Endothelial cell of umbilical vein (primary cell): ENCODE measurements around the gene SYCE1. TPM values are rescaled to one million over a fixed set of nuclear protein-coding genes. Genes with fewer than 3 reads are reported as not detected.

ENCODE experiments used
- BruUV-seq: library from RNA; stranded (reverse); fragments of 400-500 nt; replicated peaks from 2 replicates; lab custom pipeline; 2021; lab: Mats Ljungman, UMichigan
- CTCF ChIA-PET: fragments of 300-600, 350-600 bp; sonication (Branson Sonifier 250); formaldehyde crosslinking; loops from one replicate; lab custom pipeline; 2021; ENCODE audit warnings: antibody characterized with exemption, inconsistent platforms; lab: Charles Lee
- POLR2A ChIA-PET: fragments of 300-600, 350-600 bp; sonication (Branson Sonifier 250); formaldehyde crosslinking; loops from one replicate; lab custom pipeline; 2021; ENCODE audit warnings: antibody characterized with exemption, inconsistent platforms; lab: Charles Lee
- DNase-seq: peaks from one replicate; pipeline ENCODE4 v3.0.0-alpha.2; 2011; ENCODE audit warnings: low read depth, low spot score
- FAIRE-seq: peaks from 2 replicates; lab custom pipeline; 2011; peaks lifted over from hg19 to GRCh38; lab: Jason Lieb, UNC
- H2AFZ ChIP-seq: 2 replicates; pipeline ENCODE4 v1.6.0; 2012; ENCODE audit warnings: low read depth, low read length, control low read depth, inconsistent platforms
- H3K27ac ChIP-seq: 2 replicates; pipeline ENCODE4 v1.5.1; 2011; ENCODE audit warnings: low read depth, mild to moderate bottlenecking, control low read depth, low read length, moderate library complexity; ENCODE audit not compliant: insufficient read depth
- H3K27me3 ChIP-seq, 2 experiments: 2 replicates each; pipeline versions ENCODE4 v1.6.0 to v1.6.1; 2011; ENCODE audit warnings: low read length in 2 of 2, mixed read lengths in 1 of 2; ENCODE audit not compliant: control insufficient read depth in 2 of 2, insufficient read depth in 2 of 2
- H3K36me3 ChIP-seq, 2 experiments: 2 replicates in 1 of 2; 3 replicates in 1 of 2; pipeline ENCODE4 v1.5.1; 2011; ENCODE audit warnings: low read length in 2 of 2, mild to moderate bottlenecking in 1 of 2, moderate library complexity in 1 of 2; ENCODE audit not compliant: control insufficient read depth in 2 of 2, insufficient read depth in 2 of 2; ENCODE audit errors: extremely low read depth in 1 of 2
- H3K4me1 ChIP-seq: 3 replicates; pipeline ENCODE4 v1.5.1; 2011; ENCODE audit warnings: mild to moderate bottlenecking, low read length; ENCODE audit not compliant: control insufficient read depth, insufficient read depth; ENCODE audit errors: extremely low read depth
- H3K4me2 ChIP-seq: 2 replicates; pipeline ENCODE4 v1.6.1; 2011; ENCODE audit warnings: low read length, control low read depth, mixed read lengths; ENCODE audit not compliant: insufficient read depth
- H3K4me3 ChIP-seq, 3 experiments: fragments of 200-600 bp in 1 of 3; sonication (generic), shearing (Covaris generic) in 1 of 3; replicated peaks in 1 of 3; 2 replicates each; pipeline ENCODE4 v1.5.1; 2011 to 2016; ENCODE audit warnings: control low read depth in 3 of 3, low read length in 3 of 3, mild to moderate bottlenecking in 2 of 3, inconsistent platforms in 1 of 3, low read depth in 1 of 3, moderate library complexity in 1 of 3; ENCODE audit not compliant: insufficient read depth in 1 of 3
- H3K79me2 ChIP-seq: 2 replicates; pipeline ENCODE4 v1.6.0; 2012; ENCODE audit warnings: low read length, inconsistent platforms; ENCODE audit not compliant: control insufficient read depth, insufficient read depth
- H3K9ac ChIP-seq: replicated peaks from 2 replicates; pipeline ENCODE3; 2011; ENCODE audit warnings: low read length, control low read depth; ENCODE audit not compliant: insufficient read depth; ENCODE audit errors: extremely low read depth
- H3K9me1 ChIP-seq: replicated peaks from 3 replicates; pipeline ENCODE4 v1.6.0; 2011; ENCODE audit warnings: mild to moderate bottlenecking, low read length; ENCODE audit not compliant: control insufficient read depth, insufficient read depth; ENCODE audit errors: extremely low read depth
- H3K9me3 ChIP-seq: replicated peaks from 2 replicates; pipeline ENCODE4 v1.5.1; 2012; ENCODE audit warnings: low read length, inconsistent platforms; ENCODE audit not compliant: control insufficient read depth, insufficient read depth
- H4K20me1 ChIP-seq: replicated peaks from 2 replicates; pipeline ENCODE3; 2011; ENCODE audit warnings: mild to moderate bottlenecking, low read length; ENCODE audit not compliant: control insufficient read depth, insufficient read depth; ENCODE audit errors: extremely low read depth
- CTCF ChIP-seq, 2 donors: IDR thresholded peaks; 1 replicate in 1 of 2; 2 replicates in 1 of 2; pipeline ENCODE4 v1.5.1; 2011; ENCODE audit warnings: low read length in 2 of 2, mild to moderate bottlenecking in 2 of 2, moderate library complexity in 2 of 2, control low read depth in 1 of 2, inconsistent platforms in 1 of 2, low read depth in 1 of 2; ENCODE audit not compliant: insufficient read depth in 1 of 2; ENCODE audit errors: extremely low read depth in 1 of 2
- EZH2 ChIP-seq: IDR thresholded peaks from 2 replicates; pipeline ENCODE4 v1.6.1; 2012; ENCODE audit warnings: borderline replicate concordance, low read depth, mild to moderate bottlenecking, moderate library complexity, low read length, inconsistent platforms; ENCODE audit not compliant: severe bottlenecking
- FOS ChIP-seq: IDR thresholded peaks from 2 replicates; pipeline ENCODE4 v1.6.1; 2011; ENCODE audit warnings: mild to moderate bottlenecking, low read length, moderate library complexity, borderline replicate concordance; ENCODE audit not compliant: insufficient read depth
- GATA2 ChIP-seq: IDR thresholded peaks from 2 replicates; pipeline ENCODE4 v1.7.0; 2011; ENCODE audit warnings: low read depth, mild to moderate bottlenecking, moderate library complexity, mixed read lengths, low read length; ENCODE audit not compliant: insufficient read length, insufficient read depth
- JUN ChIP-seq: IDR thresholded peaks from 2 replicates; pipeline ENCODE4 v1.6.1; 2011; ENCODE audit warnings: borderline replicate concordance, low read depth; ENCODE audit not compliant: insufficient read length, insufficient read depth
- MAX ChIP-seq: IDR thresholded peaks from 2 replicates; pipeline ENCODE4 v1.6.1; 2011; ENCODE audit not compliant: insufficient read depth, insufficient read length
- MYC ChIP-seq: IDR thresholded peaks from one replicate; pipeline ENCODE4 v1.6.1; 2011; ENCODE audit warnings: mild to moderate bottlenecking, low read depth, low read length
- POLR2A ChIP-seq: IDR thresholded peaks from 2 replicates; pipeline ENCODE4 v1.6.1; 2012; ENCODE audit warnings: low read depth, mild to moderate bottlenecking, control low read depth, low read length
- POLR2AphosphoS5 ChIP-seq: IDR thresholded peaks from 2 replicates; pipeline ENCODE4 v1.6.1; 2012; ENCODE audit warnings: low read depth, mild to moderate bottlenecking, control low read depth, low read length, moderate library complexity; ENCODE audit not compliant: insufficient read depth
- dilution Hi-C: fragments of 300-500 bp; cut with MboI; formaldehyde crosslinking; loops from one replicate; pipeline ENCODE4 v1.15.0; 2019; ENCODE audit warnings: low sequenced_read_pairs; ENCODE audit not compliant: extremely low pct_ligation_motif_present
- intact Hi-C: fragments of 100-400 bp; cut with micrococcal nuclease; formaldehyde crosslinking; loops from one replicate; pipeline ENCODE4 v1.10.0; 2022
- polyA plus RNA-seq, 4 experiments: library from polyadenylated mRNA; depleted of rRNA in 3 of 4; stranded (reverse) in 3 of 4; unstranded in 1 of 4; fragments of >200 nt; gene quantifications; 2 replicates each; pipeline versions ENCODE4 v1.2.1 to v1.2.3, GENCODE V29; 2011 to 2012; ENCODE audit warnings: missing spikeins in 1 of 4
- total RNA-seq: library from RNA; stranded (reverse); gene quantifications from 2 replicates; pipeline ENCODE4 v1.2.3, GENCODE V29; 2021

Gene SYCE1
- total and polyA plus RNA-seq, 2 donors (not counting 3 experiments of a cell fraction or from before 2014, with no cell fraction given): not detected

GRCh38 chr10:133592716-133593115 is 27.3 kb upstream of the SYCE1 start:
- CTCF ChIA-PET: no interaction called here
- no peak for TF ChIP-seq CTCF (IDR thresholded peaks at IDR 0.05; ENCODE audit: extremely low read depth in 1 of 2, insufficient read depth in 1 of 2, low read depth in 1 of 2, low read length in 2 of 2)
- Histone ChIP-seq H3K27me3 (no peaks in the 10 kb centered on the region), H3K9me1 (no peaks in the 10 kb centered on the region), H3K9ac (no peak overlapping the region), H3K4me2 (no peak overlapping the region), H3K9me3 (no peaks in the 10 kb centered on the region), H2AFZ (no peak overlapping the region), H4K20me1 (no peaks in the 10 kb centered on the region), H3K4me3 (no peak overlapping the region), H3K4me1 (no peaks in the 10 kb centered on the region), H3K36me3 (no peaks in the 10 kb centered on the region), H3K79me2 (no peaks in the 10 kb centered on the region), H3K27ac (no peak overlapping the region)
- intact Hi-C loops: no loop called here
- dilution Hi-C loops: no loop called here
- POLR2A ChIA-PET: no interaction called here
- no TSS peak for BruUV-seq
- no peak for FAIRE-seq
- DNase-seq: no peak

GRCh38 chr10:133590970-133591359 is 25.6 kb upstream of the SYCE1 start:
- H3K4me3 ChIP-seq: no peak overlapping the region
- ChIA-PET CTCF (no interaction called here), POLR2A (no interaction called here)
- H3K27me3 ChIP-seq: no peaks in the 10 kb centered on the region
- H3K79me2 ChIP-seq: no peaks in the 10 kb centered on the region
- no peaks in the 10 kb centered on the region for H4K20me1 ChIP-seq
- H3K36me3 ChIP-seq: no peaks in the 10 kb centered on the region
- no peak for DNase-seq
- no peak overlapping the region for H3K27ac ChIP-seq
- H3K9me3 ChIP-seq: no peaks in the 10 kb centered on the region
- dilution Hi-C loops (no loop called here), intact Hi-C loops (no loop called here)
- H3K9ac ChIP-seq: no peak overlapping the region
- H2AFZ ChIP-seq: no peak overlapping the region
- TF ChIP-seq EZH2: no peak
- TF ChIP-seq GATA2: no peak
- no peak for TF ChIP-seq MYC
- TF ChIP-seq POLR2A: no peak
- no peak for TF ChIP-seq FOS
- no peak for TF ChIP-seq JUN
- TF ChIP-seq MAX: no peak
- TF ChIP-seq POLR2AphosphoS5: no peak
- TF ChIP-seq CTCF (IDR thresholded peaks at IDR 0.05; ENCODE audit: extremely low read depth in 1 of 2, insufficient read depth in 1 of 2, low read depth in 1 of 2, low read length in 2 of 2): no peak
- no peak overlapping the region for H3K4me2 ChIP-seq
- H3K9me1 ChIP-seq: no peaks in the 10 kb centered on the region
- no peak for FAIRE-seq
- no peaks in the 10 kb centered on the region for H3K4me1 ChIP-seq
- BruUV-seq: no TSS peak
